HG03571 (cell line): ENCODE results near the gene SOX21.

Source experiments
- ATAC-seq: cut with Tn5 transposase; IDR thresholded peaks from one replicate; pipeline ENCODE4 v1.9.1; 2021; ENCODE audit not compliant: unreplicated experiment

The SOX21 gene

DNA sequence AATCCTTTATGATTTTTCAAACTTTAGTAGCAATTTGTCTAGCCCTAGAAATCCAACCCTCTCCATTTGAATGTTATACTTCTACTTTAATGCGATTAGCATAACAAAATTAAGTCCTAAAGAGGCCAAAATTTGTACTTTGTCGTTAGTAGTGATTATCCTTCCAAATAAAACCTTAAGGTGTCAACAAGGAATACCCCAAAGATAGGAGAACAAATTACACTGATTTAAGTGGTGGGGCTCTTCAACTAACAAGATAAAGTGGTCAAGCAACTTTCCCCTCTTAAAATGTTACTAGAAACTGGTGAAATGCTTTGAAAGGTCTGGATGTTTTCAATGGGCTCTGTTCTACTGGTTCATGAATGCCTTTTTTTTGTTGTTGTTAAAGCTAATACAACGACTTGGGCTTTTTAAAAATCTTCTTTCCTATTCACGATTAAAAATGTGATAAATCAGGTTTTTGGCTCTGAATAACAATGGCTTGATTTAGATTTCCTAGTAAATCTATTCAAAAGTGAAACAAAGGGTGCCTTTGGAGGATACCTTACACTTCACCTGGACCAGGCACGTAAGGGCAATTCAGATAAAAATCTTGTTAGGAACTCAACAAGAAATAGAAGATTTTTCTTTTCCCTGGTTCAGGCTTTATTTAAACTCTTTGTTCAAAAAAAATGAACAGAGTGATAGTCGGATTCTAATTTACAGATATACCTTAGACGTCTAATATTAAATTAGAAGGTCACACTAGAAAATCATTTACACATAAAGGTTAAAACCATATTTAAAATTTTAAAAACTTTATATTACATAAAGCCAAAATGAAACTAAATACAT lies 3.1 kb downstream of the SOX21 start:
- ATAC-seq, result no peak

DNA sequence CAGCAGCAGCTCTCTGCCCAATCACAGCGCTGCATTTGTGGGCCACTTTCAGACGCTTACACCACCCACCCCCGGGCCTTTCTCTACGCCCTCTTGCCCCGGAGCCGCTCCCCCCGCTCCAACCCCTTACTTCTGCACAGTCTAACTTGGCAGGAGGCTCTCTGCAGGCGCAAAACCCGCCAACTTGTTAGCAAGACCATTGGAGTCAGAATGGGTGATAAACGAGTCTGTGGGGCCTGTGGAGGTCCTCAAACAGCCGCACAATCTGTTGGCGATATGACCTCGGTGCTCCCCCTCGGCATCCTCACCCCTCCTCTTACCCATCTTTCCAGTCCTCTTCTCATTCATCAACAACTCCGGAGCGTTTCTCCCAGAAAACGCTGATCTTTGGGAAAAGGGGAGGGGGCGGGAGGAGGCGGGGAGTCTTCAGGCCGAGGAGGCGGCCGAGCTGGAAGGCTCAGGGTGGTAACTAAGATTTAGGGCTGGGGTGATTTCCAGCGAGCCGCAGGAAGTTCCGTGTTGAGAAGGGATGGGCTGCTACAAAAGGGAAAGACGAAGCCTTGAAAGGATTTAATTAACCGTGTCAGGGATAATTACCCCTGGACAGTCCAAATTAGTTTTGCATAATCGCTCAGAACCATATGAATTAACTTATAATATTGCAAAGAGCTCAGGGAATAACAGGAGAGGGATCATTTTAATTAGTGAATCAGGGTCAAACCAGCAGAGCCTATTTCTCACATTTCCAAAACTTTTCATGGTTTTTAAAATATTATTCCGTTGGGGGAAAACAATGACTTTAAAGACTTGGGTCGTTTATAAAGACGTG lies 4.1 kb downstream of the SOX21 start:
- no peak for ATAC-seq

DNA sequence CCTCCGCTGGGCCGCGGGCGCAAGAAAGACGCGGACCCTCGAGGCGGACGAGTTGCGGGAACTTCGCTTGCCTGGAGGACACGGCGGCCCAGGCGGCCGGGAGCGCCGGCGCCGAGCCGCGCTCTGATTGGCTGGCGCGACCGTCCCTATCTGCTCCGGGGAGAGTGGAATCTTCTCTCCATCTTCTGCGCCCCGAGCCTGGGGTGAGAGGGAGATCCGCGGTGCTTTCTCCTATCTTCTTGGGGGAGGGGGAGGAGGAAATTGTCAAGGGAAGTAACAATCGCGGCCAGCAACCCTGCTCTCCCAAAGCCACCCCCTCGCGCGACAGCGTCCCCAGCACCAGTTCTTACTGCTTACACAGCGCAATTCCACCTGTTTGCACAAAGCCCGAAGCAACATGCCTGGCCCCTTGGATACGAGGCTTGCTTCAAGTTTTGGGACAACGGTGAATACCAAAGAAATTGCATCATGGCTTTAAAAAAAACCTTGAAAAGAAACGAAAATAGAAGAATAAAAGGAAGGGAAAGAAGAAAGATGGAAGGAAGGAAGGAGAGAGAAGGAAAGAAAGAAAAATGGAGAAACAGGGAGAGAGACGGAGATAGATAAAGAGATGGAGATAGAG lies 4.8 kb downstream of the SOX21 start:
- no peak for ATAC-seq

DNA sequence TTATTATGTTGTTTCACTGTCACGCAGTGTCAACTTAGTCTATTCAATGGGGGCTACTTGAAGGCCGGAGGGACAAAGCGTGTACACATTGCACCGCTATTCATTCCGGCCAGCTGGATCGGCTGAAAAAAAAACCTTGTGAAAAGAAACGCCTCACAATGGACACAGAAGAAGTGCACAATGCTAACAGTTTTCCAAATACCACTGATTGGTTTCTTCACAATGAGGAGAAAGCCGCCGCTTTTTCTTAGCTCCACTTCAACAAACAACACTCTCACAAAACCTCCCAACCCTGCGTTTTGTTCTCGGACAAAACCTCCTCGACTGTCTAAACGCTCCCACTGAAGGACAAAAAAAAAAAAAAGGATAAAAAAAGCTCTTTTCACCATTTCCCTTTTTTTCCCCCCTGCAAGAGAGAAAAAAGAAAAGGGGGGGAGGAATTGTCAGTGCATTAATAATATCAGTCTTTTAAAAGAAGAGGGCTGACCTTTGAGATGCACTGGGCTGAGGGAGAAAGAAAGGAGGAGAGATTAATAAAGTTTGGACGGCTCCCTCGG lies 5.4 kb downstream of the SOX21 start:
- ATAC-seq, result no peak

DNA sequence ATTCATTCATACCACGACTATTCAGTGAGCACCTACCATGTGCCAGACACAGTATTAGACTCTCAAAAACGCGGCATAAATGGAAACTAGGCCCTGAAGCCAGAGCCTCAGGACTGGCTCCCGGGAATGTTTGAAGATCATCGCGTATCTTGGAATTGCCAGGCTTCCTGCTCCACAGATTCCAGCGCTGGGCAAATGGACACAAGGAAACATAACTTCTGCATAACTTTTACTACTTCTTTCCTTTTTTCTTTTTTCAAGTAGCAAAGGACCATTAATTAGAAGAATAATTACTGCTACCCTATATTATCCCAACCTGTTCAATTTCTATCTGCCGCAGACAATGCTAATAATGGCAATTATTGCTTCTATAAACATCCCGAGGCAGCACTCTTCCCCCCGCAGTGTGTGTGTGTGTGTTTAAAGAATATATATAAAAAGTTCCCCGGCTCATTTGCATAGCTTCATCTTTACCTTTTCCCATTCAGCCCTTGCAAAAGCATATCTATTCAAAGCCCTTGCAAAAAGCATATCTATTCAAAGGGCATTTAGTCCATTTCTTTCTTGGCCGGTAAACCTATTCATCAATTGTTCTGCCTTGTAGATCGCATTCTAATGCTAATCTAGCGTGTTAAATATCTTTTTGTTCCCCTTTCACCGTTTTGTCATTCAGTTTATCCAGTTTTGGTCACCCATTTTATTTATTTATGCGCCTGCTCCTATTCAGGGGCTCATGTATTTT lies 6.1 kb downstream of the SOX21 start:
- no peak for ATAC-seq

DNA sequence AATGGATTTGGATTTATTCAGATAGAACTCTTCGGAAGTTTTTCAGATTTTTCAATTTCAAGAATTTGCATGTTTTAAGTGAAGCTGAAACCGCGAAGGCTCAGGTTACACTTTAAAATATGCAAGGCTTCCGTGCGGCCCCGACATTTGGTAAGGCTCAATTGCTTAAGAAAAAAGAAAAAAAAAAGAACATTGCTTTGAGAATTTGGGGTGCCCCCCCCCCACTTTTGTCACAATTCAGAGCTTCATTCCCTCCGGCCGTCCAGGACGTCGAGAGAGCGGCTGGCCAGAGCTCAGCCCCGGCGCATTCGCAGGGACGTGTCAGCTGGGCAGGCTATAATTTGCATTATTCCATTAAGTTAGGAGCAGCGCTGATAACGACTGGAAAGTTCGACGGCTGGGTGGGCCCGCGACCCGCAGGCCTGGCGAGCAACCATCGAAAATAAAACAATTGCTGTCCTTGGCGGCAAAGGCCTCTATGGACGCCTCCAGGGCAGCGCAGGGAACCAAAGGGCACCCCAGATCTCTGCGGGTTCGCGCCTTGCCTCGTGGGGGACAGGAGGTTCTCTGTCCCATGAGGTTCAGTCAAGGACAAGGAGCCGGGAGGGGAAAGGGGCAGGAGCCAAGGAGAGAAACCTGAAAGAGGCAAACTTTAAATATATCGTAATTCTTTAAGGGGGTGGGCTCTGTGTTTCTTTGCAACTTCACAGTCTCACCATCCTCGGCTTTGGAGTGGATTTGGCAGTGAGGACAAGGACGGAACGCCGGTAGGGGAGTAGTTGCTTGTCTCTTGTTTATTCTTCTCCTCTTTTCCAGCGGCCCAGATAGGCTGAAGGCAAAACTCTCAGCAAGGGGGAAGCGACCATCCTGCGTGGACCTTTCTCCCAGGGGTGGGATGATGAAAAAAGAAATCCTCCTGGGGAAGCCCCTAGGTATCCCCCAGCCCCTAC lies 7.0 kb downstream of the SOX21 start:
- ATAC-seq, result no peak

DNA sequence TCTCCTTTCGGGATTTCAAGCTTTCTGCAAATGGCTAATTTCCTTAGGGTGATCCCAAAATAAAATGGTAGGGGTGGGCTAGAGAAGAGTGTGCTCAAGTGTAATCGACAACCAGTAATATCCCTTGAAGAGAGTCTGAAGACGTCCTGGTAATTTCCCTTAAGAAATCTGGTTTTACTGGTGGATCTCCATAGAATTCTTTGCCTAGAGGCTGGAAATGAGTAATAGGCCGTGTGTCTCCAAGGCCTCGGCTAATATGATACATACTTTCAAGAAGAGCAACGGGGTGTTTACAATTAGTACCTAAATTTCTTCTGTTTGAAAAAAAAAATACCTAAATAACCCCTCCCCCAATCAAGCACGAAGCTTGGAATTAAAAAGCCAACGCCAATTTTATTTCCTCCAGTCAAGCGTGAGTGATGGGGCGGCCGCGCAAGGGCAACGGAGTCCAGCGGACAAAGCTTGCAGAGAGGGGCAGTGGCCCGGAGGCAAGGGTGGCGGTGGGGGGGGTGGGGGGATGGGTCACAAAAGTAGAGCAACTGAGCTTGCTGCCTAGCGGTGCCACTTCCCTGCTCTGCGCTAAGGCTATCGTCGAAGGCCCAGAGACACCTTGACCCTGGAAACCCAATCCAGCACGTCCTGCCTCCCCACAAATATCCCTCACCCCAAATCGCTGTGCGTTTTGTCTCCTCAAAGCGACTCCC lies 7.8 kb downstream of the SOX21 start:
- no peak for ATAC-seq

DNA sequence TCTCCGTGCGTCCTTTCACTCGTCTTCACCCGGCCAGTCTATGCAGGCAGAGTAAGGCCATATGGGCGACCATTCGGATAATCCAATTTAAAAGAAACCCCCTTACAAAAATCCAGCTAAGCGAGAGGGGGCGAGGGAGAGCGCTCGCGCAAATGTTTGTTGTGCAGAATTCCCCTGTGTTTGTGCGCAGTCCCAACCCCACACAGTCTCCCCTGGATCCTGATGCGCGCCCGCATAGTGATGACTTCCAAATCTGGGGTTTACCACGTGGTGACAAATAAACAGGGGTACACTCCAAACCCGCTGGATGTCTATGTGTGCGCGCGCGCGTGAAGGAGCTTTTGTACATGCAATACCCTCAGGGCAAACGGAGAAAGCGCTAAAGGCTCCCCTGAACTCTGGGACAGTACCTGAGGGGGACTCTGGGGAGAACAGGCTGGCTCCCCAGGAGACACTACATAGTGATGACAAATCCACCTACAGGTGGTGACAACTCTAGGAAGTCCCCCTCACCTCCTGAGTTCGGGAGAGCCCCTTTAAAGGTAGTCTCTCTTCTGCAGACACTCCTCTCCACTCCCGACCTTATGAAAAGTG lies 8.5 kb downstream of the SOX21 start:
- ATAC-seq, result no peak

DNA sequence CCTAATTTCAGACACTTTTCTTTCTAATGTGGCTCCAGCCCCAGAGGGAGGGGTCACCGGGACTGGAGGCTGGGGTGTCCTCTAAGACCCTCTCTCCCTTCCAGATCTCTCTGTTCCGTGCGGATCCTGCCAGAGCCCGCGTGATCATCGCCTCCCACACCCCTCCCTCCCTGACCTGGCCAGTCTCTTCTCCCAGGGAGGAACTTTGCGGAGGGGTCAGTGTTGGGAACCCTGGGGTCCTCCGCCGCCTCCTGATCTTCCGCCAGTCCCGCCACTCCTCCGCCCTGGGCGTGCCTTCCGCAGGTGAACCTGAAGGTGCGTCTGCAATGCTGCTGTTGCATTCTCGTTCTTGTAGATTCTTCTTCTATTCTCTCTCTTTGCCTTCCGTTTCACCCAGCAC lies 9.1 kb downstream of the SOX21 start:
- ATAC-seq, result no peak

DNA sequence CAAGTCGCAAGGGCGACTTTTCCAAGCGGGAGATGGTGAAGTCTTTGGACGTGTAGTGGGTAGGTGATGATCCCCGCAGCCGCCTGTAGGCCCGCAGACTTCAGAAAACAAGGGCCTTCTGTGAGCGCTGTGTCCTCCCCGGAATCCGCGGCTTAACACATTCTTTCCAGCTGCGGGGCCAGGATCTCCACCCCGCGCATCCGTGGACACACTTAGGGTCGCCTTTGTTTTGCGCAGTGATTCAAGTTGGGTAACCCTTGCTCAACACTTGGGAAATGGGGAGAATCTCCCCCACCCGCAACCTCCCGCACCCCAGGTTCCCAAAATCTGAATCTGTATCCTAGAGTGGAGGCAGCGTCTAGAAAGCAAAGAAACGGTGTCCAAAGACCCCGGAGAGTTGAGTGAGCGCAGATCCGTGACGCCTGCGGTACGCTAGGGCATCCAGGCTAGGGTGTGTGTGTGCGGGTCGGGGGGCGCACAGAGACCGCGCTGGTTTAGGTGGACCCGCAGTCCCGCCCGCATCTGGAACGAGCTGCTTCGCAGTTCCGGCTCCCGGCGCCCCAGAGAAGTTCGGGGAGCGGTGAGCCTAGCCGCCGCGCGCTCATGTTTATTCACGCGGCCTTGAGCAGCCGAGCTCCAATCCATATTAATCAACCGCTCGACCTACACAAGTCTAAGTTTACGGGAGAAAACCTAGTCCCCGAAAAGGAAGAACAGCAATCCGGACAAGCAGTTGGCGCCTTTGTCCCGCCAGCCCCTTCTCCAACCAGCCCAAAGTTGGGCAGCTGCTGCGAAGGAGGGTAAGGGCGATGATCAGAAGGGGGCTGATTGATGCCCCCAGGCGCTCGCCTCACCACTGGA lies 9.9 kb downstream of the SOX21 start:
- no peak for ATAC-seq

DNA sequence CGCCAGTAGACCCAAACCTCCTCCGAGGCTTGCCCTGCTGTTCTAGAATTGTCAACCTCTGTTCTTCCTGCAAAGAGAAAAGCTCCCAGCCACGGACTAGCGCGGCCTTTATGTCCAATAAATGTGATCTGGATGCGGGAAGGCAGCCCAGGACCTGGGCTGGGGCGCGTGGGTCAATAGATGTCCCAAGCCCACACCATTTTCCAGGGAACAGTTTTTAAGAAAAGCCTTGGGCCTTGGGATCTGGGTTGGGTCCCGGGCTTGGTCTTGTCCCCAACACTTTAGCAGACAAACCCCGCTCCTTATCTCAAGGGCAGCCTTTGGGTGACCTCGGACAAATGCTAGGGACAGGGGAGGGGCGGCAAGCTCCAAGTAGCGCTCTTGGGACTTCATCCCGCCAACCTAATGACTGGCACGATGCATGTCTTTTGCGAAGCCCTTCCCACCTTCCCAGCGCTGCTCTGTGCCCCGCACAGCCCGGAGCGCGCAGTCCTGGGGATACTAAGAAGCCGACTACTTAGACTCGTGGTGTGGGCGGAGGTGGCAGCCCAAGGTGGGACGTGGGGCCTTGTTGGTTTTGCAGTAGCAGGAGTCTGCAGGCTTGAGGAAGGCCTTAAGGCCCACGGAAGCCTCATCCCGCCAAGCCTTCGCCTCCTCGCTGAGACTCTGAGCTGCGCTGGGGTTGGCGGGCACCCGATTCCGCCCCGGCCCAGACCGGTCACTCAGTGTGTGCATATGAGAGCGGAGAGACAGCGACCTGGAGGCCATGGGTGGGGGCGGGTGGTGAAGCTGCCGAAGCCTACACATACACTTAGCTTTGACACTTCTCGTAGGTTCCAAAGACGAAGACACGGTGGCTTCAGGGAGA lies 10.8 kb downstream of the SOX21 start:
- ATAC-seq, result no peak

DNA sequence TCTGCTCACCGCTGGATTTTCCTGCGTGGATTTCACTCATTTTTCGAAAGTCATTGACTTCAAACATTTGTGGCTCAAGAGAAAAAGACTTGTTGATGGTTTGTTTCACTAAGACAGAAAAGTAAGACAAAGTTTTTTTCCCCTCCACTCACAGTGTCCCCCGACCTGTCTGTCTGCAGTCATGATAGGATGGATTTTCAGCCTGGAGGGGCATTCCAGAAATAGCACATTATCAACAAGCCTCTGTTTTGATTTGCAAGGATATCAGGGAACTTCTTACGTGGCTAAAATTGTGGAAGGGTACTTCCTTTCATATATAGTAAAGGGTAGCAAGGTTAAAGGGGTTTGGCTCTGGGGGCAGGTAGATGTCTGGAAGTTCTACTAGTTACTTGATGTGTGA lies 11.8 kb downstream of the SOX21 start:
- no peak for ATAC-seq

DNA sequence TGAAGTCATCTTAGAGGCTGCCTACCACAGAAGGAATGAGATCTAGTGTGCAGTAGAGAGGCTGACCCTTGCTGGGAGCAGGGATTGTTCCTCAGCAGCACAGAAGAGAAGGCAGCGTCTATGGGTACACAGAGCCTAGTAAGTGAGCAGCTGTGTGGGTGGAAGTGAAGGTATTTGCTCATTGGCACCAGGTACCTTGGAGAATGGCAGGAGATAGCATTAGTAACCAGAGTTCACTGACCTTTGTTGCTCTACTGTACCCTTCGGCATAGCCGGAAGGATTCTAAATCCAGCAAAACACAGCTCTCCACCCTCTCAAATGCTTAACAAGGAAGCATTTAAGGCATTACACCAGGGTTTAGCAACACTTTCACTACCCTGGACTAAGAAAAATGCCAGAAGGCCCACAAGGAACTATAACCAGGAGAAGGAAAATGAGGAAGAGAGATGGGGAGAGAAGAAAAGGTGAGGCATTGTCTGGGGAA lies 12.3 kb downstream of the SOX21 start:
- no peak for ATAC-seq

DNA sequence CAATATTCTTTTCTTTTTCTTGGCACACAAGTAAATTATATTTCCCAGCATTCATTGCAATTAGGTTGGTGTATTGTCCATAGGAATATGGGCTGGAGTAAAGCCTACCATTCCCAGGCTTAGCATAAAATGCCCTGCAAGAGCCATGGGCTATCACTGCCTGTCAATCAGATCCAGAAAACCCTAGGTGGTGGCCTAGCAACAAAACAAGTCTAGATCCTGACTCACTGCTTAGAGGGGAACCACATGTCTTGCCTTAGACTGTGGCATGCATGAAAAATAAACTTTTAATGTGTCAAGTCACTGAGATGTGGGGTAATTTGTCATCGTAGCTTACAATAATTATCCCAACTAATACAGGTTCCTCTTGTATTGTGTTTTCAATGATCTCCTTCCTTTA lies 16.2 kb downstream of the SOX21 start:
- no peak for ATAC-seq

DNA sequence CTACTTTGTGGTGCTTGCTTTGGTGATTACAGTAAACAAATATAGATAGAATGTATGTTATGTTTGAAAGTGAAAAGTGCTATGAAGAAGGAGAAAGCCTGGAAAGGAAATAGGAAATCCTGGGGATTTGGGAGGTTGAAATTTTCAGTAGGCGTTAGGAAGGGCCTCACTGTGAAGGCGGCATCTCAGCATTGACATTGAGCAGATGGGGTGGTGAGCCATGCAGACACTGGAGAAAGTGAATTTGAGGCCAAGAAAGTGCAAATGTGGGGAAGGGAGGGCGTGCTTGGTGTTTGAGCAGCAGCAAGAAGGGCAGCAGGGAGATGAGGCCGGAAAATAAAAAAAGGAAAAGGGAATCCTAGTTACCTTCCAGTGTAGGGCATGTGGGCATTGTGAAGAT lies 20.3 kb downstream of the SOX21 start:
- no peak for ATAC-seq

DNA sequence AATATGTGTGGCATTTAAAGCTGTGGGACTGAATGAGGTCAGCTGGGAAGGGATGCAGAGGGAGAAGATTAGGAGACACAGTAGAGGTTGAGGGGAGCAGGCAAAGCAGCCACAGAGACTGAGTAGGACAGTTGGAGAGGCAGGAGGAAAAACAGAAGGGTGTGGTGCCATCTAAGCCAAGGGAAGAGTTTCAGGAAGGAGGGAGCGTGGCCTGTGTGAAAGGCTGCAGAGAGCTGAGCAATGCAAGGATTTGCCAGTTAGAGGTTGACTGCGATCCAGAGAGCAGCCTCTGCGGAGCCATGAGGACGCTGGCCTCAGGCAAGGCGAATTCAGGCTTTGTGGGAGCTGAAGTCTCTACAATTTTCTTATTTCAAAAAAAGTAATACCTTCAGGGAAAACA lies 28.9 kb downstream of the SOX21 start:
- ATAC-seq, result no peak

DNA sequence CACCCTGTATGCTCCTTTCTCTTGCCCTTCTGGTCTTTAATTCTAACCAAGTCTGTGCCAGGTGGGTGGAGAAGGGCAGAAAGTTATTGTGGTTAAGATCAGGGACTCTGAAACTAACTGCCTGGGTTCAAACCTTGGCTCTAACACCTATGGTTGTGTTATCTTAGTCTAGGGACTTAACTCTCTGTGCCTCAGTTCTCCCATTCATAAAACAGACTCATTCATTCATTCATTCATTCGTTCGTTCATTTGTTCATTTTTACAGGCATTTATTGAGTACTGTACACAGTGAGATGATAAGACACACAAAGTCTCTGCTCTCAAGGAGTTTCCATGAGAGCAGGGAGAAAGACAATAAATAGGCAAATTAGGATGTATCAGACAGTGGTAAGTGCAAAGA lies 30.1 kb downstream of the SOX21 start:
- no peak for ATAC-seq
